Stimulated activated CD4-positive, alpha-beta T cell treated with anti-CD3 and anti-CD28 coated beads, TNF-alpha, amount 100 ng/mL, for 48 hours (primary cell): ENCODE data around the gene HHIP.
"Not testable (repeated sequence)": the region's sequence is repeated elsewhere in the genome, so short reads cannot be mapped to it uniquely, and the experiment has no call there.

Source experiments
- DNase-seq, 3 donors: peaks; one replicate each; pipeline ENCODE4 v3.0.0-alpha.2; 2020; ENCODE audit warnings: low read depth in 3 of 3

HHIP gene

GRCh38 chr4:144754562-144755410 lies 108.8 kb downstream of the HHIP start:
- no peak for DNase-seq

DNA sequence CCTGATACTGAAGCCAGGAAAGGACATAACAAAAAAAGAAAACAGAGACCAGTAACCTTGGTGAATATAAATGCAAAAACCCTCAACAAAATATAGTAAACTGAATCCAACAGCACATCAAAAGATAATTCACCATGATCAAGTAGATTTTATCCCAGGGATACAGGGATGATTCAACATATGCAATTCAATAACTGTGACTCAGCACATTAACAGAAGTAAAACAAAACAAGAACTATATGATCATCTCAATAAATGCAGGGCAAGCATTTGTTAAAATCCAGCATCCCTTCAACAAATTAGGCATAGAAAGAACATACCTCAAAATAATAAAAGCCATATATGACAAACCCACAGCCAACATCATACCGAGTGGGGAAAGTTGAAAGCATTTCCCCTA lies 112.0 kb downstream of the HHIP start:
- no peak for DNase-seq

DNA sequence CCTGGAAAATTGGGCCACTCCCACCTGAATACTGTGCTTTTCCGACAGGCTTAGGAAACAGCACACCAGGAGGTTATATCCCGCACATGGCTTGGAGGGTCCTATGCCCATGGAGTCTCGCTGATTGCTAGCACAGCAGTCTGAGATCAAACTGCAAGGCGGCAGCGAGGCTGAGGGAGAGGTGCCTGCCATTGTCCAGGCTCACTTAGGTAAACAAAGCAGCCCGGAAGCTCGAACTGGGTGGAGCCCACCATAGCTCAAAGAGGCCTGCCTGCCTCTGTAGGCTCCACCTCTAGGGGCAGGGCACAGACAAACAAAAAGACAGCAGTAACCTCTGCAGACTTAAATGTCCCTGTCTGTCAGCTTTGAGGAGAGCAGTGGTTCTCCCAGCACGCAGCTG lies 122.9 kb downstream of the HHIP start:
- not testable (repeated sequence) for DNase-seq

DNA sequence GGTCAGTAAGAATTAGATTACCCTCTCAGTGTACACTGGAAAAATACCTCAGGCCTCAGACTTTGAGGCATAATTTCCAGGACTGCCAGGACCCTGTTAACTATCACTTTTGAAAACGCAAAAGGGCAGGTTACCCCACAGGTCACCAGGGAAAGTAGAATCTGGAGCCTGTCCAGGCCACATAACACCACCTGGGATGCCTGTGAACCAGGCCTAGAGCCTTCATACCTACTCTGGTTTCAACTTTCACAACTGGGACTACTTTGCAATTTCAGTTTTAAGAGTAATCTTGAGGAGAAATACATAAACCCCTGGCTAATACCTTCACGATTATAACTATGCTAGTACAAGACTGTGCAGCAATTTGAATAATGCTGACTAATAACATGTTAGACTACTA lies 132.4 kb downstream of the HHIP start:
- DNase-seq: no peak

GRCh38 chr4:144782345-144782744 lies 136.4 kb downstream of the HHIP start:
- DNase-seq: no peak

- no peak for DNase-seq
These were observed 140.0 kb downstream of the HHIP start for GRCh38 chr4:144785961-144786360.

GRCh38 chr4:144787365-144788258 lies 141.7 kb downstream of the HHIP start:
- DNase-seq: no peak

- no peak for DNase-seq
These were observed 142.5 kb downstream of the HHIP start for GRCh38 chr4:144788469-144788868.

GRCh38 chr4:144791933-144792332 lies 146.0 kb downstream of the HHIP start:
- DNase-seq: not testable (repeated sequence)
